Large intestine (tissue), 3 donors: ENCODE data around the gene FLNB. TPM values are rescaled to one million over a fixed set of nuclear protein-coding genes. Genes with fewer than 3 reads are reported as not detected.
"Not testable (repeated sequence)": the region's sequence is repeated elsewhere in the genome, so short reads cannot be mapped to it uniquely, and the experiment has no call there.

ENCODE experiments used
- DNase-seq, 2 donors: peaks; one replicate each; pipeline versions ENCODE4 v3.0.0 to v3.0.0-alpha.2; 2013
- H3K27ac ChIP-seq: one replicate; pipeline ENCODE4 v1.5.1; 2013; ENCODE audit warnings: low read length
- H3K27me3 ChIP-seq: 2 replicates; pipeline ENCODE4 v1.6.1; 2013; ENCODE audit warnings: low read length; ENCODE audit not compliant: control insufficient read depth, insufficient read depth
- H3K36me3 ChIP-seq: 2 replicates; pipeline ENCODE4 v1.6.1; 2013; ENCODE audit warnings: low read length; ENCODE audit not compliant: control insufficient read depth, insufficient read depth
- H3K4me1 ChIP-seq: one replicate; pipeline ENCODE4 v1.6.1; 2013; ENCODE audit warnings: low read length; ENCODE audit not compliant: control insufficient read depth, insufficient read depth
- H3K4me3 ChIP-seq: one replicate; pipeline ENCODE4 v1.5.1; 2013; ENCODE audit warnings: low read length
- H3K9me3 ChIP-seq: one replicate; pipeline ENCODE4 v1.6.1; 2013; ENCODE audit warnings: mild to moderate bottlenecking, low read depth, low read length, moderate library complexity; ENCODE audit not compliant: control insufficient read depth
- whole genome bisulfite sequencing: methylation state at CpG from one replicate; pipeline ENCODE4 v1.1.5; 2013; ENCODE audit warnings: low lambda C conversion rate; ENCODE audit not compliant: insufficient coverage; 5-methylcytosine and 5-hydroxymethylcytosine counted together
- polyA plus RNA-seq: library from polyadenylated mRNA; unstranded; fragments of 120-200 nt; gene quantifications from one replicate; pipeline ENCODE4 v1.2.1, GENCODE V29; 2013

FLNB gene
- polyA plus RNA-seq, 1 donor, result 149 TPM

DNA sequence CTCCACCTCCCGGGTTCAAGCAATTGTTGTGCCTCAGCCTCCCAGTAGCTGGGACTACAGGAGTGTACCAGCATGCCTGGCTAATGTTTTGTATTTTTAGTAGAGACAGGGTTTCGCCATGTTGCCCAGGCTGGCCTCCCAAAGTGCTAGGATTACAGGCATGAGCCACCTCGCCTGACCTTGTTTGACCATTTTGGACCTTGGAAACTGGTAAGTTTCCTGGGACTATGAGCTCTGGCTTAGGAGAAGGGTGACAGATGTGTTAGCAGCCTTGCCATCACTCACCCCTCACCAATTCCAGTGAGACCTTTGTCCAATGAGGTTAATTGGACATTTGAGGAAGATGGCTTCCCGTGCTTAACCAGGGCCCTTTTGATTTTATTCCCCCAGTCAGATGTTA is 182.7 kb downstream of the FLNB start:
- Histone ChIP-seq H3K27me3 (no peaks in the 10 kb centered on the region), H3K4me1 (no peaks in the 10 kb centered on the region), H3K4me3 (no peak overlapping the region), H3K36me3 (no peaks in the 10 kb centered on the region), H3K27ac (no peak overlapping the region), H3K9me3 (no peaks in the 10 kb centered on the region)
- WGBS, result 57% methylated on average over 1 of the region's 4 CpGs
- no peak for DNase-seq

DNA sequence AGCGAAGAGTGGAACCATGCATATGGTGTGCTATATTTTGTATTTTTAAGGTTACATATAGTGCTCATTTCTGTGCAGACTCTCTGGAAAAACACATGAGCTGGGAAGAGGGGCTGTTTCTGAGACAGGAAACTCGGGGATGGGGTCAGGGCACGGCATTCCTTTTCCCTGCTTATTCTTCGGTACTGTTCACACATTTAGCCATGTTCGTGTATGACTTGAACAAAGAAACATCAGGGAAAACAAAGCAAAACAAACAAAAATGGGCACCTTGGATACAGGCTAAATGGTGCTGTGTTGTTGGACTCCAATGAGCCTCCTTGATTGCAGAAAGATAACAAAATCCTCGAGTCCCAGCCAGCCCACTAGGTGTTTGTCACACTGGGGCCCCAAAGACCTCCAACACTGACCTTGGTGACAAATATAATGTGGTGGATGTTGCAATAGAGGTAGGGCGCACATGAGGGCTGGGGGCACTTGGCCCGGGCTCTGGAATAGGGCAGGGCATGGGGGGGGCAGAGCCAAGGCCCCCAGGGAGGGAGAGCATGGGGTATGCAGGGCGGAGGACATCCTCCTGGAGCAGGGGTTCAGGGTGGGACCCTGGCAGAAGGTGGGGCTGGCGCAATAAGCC is 183.3 kb downstream of the FLNB start:
- Histone ChIP-seq H3K4me1 (no peaks in the 10 kb centered on the region), H3K4me3 (no peak overlapping the region), H3K36me3 (no peaks in the 10 kb centered on the region), H3K27ac (no peak overlapping the region), H3K9me3 (no peaks in the 10 kb centered on the region), H3K27me3 (no peaks in the 10 kb centered on the region)
- WGBS, result no CpG with 5 or more reads among the region's 10 CpGs
- no peak for DNase-seq

DNA sequence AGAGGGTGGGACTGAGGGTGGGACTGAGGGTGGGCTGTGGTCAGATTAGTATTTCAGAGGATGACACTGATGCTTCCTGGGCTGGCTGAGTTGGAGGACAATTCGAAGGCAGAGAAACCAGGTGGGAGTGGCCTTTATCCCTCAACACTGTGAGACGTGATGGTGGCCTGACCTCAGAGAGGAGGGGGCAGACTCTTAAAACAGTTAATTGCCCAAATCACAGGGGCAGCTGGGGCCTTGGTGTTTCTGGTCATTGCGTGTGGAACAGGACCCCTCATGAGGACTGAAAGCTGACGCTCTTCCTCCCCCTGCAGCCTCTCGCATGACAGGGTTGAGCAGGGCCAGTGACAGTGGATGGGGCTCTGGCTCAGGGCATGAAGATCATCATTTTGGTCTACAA is 183.8 kb downstream of the FLNB start:
- Histone ChIP-seq H3K27ac (no peak overlapping the region), H3K4me1 (no peaks in the 10 kb centered on the region), H3K36me3 (no peaks in the 10 kb centered on the region), H3K27me3 (no peaks in the 10 kb centered on the region), H3K4me3 (no peak overlapping the region), H3K9me3 (no peaks in the 10 kb centered on the region)
- no peak for DNase-seq
- WGBS, result no CpG with 5 or more reads among the region's 5 CpGs

DNA sequence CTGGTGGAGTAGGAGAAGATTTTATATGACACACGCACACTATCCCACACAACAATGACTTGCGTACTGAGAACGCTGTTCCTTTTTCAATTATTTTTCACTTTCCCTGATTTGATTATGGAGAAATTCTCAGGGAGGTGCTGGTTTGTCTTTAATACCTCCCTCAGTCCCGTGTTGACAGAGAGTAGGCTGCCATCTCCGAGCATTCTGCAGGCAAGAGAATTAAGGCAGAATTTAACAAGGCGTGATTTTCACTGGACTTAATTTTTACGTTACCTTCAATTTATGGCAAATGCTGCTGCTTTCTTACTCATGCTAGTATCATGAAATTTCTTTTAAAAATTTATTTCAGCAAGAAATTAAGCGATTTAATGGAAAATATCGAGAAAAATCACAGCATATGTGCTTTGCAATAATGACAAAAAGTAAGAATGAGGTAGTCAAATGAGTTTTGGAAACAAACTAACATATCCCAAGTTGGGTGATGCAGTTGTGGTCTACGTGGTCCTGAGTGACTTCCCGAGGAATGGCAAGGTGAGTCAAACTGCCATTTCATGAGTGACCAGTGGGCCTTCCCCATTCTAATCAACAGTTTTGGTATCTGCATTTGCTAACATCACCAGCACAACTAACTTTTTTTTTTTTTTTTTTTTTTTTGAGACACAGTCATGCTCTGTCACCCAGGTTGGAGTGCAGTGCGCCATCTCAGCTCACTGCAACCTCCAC is 185.6 kb downstream of the FLNB start:
- H3K27ac ChIP-seq, result no peak overlapping the region
- no peak for DNase-seq
- WGBS, result 89% methylated on average over 5 of the region's 12 CpGs

DNA sequence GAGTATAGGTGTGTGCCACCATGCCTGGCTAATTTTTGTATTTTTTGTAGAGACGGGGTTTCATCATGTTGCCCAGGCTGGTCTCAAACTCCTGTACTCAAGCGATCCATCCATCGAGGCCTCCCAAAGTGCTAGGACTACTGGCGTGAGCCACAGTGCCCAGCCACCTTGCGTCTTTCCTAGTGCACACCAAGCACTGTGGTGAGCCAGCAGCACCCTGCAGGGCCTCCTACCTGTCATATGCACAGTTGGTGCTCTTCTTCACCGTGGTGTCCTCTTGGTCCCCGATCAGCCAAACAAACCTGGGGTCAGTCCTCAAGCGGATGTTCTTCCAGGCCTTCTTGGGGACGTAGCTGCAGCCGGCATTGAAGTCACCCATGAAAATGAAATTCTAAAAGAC is 189.4 kb downstream of the FLNB start:
- 80% methylated on average over 1 of the region's 10 CpGs for WGBS
- DNase-seq, result no peak
- Histone ChIP-seq H3K9me3 (no peaks in the 10 kb centered on the region), H3K36me3 (no peaks in the 10 kb centered on the region), H3K4me1 (no peaks in the 10 kb centered on the region), H3K4me3 (no peak overlapping the region), H3K27ac (no peak overlapping the region), H3K27me3 (no peaks in the 10 kb centered on the region)

More for the DNA sequence above, 185.6 kb downstream of the FLNB start:
- no peaks in the 10 kb centered on the region for H3K36me3 ChIP-seq
- no peaks in the 10 kb centered on the region for H3K4me1 ChIP-seq
- no peak overlapping the region for H3K4me3 ChIP-seq
- H3K9me3 ChIP-seq, result no peaks in the 10 kb centered on the region
- H3K27me3 ChIP-seq, result no peaks in the 10 kb centered on the region

DNA sequence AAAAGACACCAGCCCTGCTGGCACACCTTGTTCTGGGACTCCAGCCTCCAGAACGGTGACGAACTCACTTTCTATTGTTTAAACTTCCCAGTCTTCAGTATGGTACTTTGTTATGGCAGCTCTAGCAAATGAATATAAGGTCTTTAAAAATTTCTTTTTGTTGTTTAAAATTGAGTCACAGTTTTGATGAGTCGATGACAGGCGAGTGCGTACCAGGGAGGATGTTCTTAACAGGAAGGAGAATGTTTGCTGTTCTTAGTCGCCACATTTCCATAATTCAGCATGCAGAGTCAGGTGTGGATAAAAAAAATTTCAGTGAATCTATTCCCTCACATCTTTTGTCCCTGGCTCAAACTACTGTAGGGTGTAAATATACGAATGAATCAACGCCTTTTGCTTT is 190.1 kb downstream of the FLNB start:
- Histone ChIP-seq H3K4me1 (no peaks in the 10 kb centered on the region), H3K4me3 (no peak overlapping the region), H3K27me3 (no peaks in the 10 kb centered on the region), H3K27ac (no peak overlapping the region), H3K36me3 (no peaks in the 10 kb centered on the region), H3K9me3 (no peaks in the 10 kb centered on the region)
- no peak for DNase-seq
- no CpG with 5 or more reads among the region's 8 CpGs for WGBS

DNA sequence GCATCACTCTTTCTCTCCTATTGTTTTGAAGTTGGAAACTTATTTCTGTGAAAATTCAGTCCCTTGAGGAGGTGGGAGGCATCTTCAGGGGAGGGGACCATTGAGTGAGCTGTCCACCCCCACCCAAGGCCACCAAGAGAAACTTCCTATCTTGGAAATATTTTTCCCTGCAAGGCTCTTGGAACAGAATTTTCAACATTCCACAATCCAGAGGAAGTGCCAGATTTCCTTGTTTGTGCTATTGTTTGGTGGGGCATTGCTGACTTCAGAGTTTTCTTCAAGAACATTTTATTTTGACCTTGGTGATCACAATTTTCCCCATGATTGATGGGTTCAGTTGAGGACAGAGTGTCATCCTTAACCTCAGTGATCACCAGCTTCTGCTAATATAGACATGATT is 190.6 kb downstream of the FLNB start:
- Histone ChIP-seq H3K4me1 (no peaks in the 10 kb centered on the region), H3K27me3 (no peaks in the 10 kb centered on the region), H3K4me3 (no peak overlapping the region), H3K27ac (no peak overlapping the region), H3K36me3 (no peaks in the 10 kb centered on the region), H3K9me3 (no peaks in the 10 kb centered on the region)
- DNase-seq, result no peak

DNA sequence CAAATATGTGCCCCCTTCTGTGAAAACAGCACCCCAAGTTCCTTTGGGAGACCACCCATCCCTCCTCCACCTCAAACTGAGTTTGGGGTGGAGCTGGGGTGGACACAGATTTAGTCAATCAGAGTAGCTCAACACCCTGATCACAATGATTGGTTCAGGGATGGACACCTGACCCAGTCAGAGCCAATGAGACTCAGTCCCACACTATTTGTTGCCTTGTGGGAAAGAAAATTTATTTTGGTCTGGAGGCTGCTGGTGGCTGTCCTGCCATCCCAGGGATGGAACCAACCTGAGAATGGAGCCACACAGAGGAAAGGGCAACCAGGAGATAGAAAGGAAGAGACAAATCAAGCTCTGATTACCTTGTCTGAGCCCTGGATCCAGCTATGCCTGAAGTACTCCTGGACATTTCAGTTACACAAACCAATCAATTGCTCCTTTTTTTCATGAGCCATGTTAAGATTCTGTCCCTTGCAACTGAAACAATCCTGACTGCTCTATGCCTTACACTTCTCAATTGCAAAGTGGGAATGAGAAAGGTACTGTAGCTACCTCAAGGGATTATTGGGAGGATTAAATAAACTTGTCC is 192.0 kb downstream of the FLNB start:
- Histone ChIP-seq H3K9me3 (no peaks in the 10 kb centered on the region), H3K36me3 (no peaks in the 10 kb centered on the region), H3K4me3 (no peak overlapping the region), H3K4me1 (no peaks in the 10 kb centered on the region), H3K27ac (no peak overlapping the region), H3K27me3 (no peaks in the 10 kb centered on the region)
- DNase-seq, result no peak

DNA sequence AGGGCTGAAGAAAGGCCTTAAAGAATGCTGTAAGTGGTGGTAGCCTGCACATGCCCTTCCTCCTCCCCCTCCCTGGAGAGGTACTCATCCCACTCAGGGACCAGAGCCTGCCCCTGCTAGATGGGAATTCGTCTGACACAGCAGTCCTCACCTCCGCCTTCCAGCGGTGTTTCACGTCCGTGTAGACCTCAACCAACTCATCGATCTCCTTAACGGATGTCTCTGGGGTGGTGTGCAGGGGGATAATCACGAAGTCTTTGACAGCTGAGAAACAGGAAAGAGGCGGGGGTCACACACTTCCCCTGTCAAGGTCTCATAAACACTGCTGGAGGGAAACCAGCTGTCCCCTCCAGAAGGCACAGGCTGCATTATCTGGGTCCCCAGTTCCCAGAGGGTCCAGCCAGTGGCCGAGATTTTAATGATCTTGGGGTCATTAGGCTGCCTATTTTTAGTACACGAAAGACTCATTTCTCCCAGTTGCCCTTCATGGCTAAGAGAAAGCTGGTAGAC is 192.7 kb downstream of the FLNB start:
- Histone ChIP-seq H3K27ac (no peak overlapping the region), H3K9me3 (no peaks in the 10 kb centered on the region), H3K27me3 (no peaks in the 10 kb centered on the region), H3K4me3 (no peak overlapping the region), H3K36me3 (no peaks in the 10 kb centered on the region), H3K4me1 (no peaks in the 10 kb centered on the region)
- DNase-seq, result no peak
- no CpG with 5 or more reads among the region's 11 CpGs for WGBS

DNA sequence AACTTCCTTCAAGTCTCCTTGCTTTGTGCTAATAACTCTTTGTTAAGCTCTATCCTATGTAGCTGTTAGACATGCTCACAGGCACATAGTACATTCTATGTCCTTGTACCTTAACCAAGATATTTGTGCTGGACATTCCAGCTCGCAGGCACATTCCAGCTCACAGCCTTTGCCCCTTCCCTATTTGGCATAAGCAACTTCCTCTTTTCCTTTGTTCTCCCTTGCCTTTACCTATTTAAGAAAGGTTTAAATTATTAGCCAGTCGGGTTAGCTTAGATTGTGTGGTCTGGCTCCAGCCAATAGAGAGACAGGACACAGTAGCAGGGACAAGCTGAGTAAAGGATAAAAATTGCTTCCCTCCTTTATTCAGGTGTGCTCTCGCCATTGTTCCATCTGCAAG is 193.2 kb downstream of the FLNB start:
- H3K27me3 ChIP-seq, H3K27ac ChIP-seq, DNase-seq, H3K4me3 ChIP-seq, H3K4me1 ChIP-seq, H3K9me3 ChIP-seq, H3K36me3 ChIP-seq: not testable (repeated sequence)
- WGBS, result 33% methylated on average over 2 of the region's 3 CpGs
